ENCODE data around the gene PLAAT3.

GRCh38 chr11:63621071-63621470 lies 6.8 kb upstream of the PLAAT3 start:
- no peak for TF ChIP-seq TP53 (CRISPR knock-in tag; IDR thresholded peaks at IDR 0.05)
- TF ChIP-seq CTCF (IDR thresholded peaks at IDR 0.05): no peak
- no peak for TF ChIP-seq KDM1A (IDR thresholded peaks at IDR 0.05; ENCODE audit: low read depth)
- no peak for TF ChIP-seq MAX (IDR thresholded peaks at IDR 0.05)
- TF ChIP-seq REST (IDR thresholded peaks at IDR 0.05): no peak

All from A549 (cell line).